K562 (cell line): ENCODE results near the gene FFAR1. TPM values are rescaled to one million over a fixed set of nuclear protein-coding genes. Genes with fewer than 3 reads are reported as not detected.

Experiments
- ATAC-seq: fragments of 200-7000 bp; cut with Tn5 transposase; 3 replicates; pipeline ENCODE4 v1.9.1; 2020; ENCODE audit warnings: moderate library complexity
- BruUV-seq: library from RNA; stranded (reverse); fragments of 400-500 nt; replicated peaks from 2 replicates; lab custom pipeline; 2021; lab: Mats Ljungman, UMichigan
- CTCF ChIA-PET: fragments of 300-600 bp; formaldehyde crosslinking; extraction: SDS; loops from one replicate; lab custom pipeline; 2021; ENCODE audit warnings: low intra/inter-chr PET ratio; lab: Yijun Ruan, JAX
- POLR2A ChIA-PET: fragments of 300-600, 350-650 bp; sonication (Branson Sonifier 250); formaldehyde crosslinking; extraction: SDS; loops from one replicate; lab custom pipeline; 2021; ENCODE audit warnings: antibody characterized with exemption, inconsistent platforms; lab: Yijun Ruan, JAX
- DNase-seq, 4 experiments: peaks; one replicate each; pipeline versions ENCODE4 v3.0.0 to v3.0.0-alpha.2; 2011 to 2018; ENCODE audit warnings: low spot score in 3 of 4, mixed read lengths in 3 of 4; ENCODE audit errors: extremely low read depth in 1 of 4
- FAIRE-seq: peaks from 2 replicates; lab custom pipeline; 2011; peaks lifted over from hg19 to GRCh38; lab: Jason Lieb, UNC
- H2AFZ ChIP-seq: 2 replicates; pipeline ENCODE4 v1.6.0; 2011; ENCODE audit warnings: low read depth, low read length, control low read depth, inconsistent platforms
- H3K27ac ChIP-seq: fragments of 200-600 bp; 3 replicates; pipeline ENCODE4 v1.8.0; 2011; ENCODE audit warnings: low read depth, mild to moderate bottlenecking, control low read depth, inconsistent platforms, low read length, moderate library complexity, mixed read lengths; ENCODE audit errors: extremely low read depth
- H3K27me3 ChIP-seq, 2 experiments: fragments of 300-600 bp in 1 of 2; 2 replicates in 1 of 2; 3 replicates in 1 of 2; pipeline versions ENCODE4 v1.6.0 to v1.8.0; 2011; ENCODE audit warnings: inconsistent platforms in 2 of 2, low read length in 2 of 2, mild to moderate bottlenecking in 1 of 2, mixed read lengths in 1 of 2, moderate library complexity in 1 of 2; ENCODE audit not compliant: control insufficient read depth in 2 of 2, insufficient read depth in 2 of 2
- H3K36me3 ChIP-seq: fragments of 300-600 bp; 3 replicates; pipeline ENCODE4 v1.8.0; 2011; ENCODE audit warnings: mild to moderate bottlenecking, low read length, inconsistent platforms; ENCODE audit not compliant: control insufficient read depth, insufficient read depth
- H3K4me1 ChIP-seq, 2 experiments: fragments of 200-600 bp in 1 of 2; replicated peaks in 1 of 2; 2 replicates in 1 of 2; 3 replicates in 1 of 2; pipeline versions ENCODE4 v1.5.1 to v1.8.0; 2011; ENCODE audit warnings: inconsistent platforms in 2 of 2, low read length in 2 of 2, mild to moderate bottlenecking in 1 of 2, mixed read lengths in 1 of 2, moderate library complexity in 1 of 2; ENCODE audit not compliant: control insufficient read depth in 2 of 2, insufficient read depth in 2 of 2
- H3K4me2 ChIP-seq: 2 replicates; pipeline ENCODE4 v1.6.1; 2011; ENCODE audit warnings: low read length, control low read depth, inconsistent platforms, mixed read lengths; ENCODE audit not compliant: insufficient read depth
- H3K4me3 ChIP-seq: fragments of 200-600 bp; sonication (generic), shearing (Covaris generic); 2 replicates; pipeline ENCODE4 v1.5.1; 2016; ENCODE audit warnings: control low read depth, inconsistent platforms
- H3K79me2 ChIP-seq: fragments of 200-600 bp; 3 replicates; pipeline ENCODE4 v1.8.0; 2011; ENCODE audit warnings: low read length, inconsistent platforms; ENCODE audit not compliant: control insufficient read depth, insufficient read depth
- H3K9ac ChIP-seq, 2 experiments: 2 replicates each; pipeline versions ENCODE4 v1.6.0 to v1.6.1; 2011; ENCODE audit warnings: low read depth in 2 of 2, low read length in 2 of 2, control low read depth in 1 of 2, inconsistent platforms in 1 of 2, mild to moderate bottlenecking in 1 of 2, mixed read lengths in 1 of 2; ENCODE audit not compliant: insufficient read depth in 1 of 2
- H3K9me1 ChIP-seq: one replicate; pipeline ENCODE4 v1.6.0; 2011; ENCODE audit warnings: inconsistent platforms, mild to moderate bottlenecking, low read length, moderate library complexity; ENCODE audit not compliant: control insufficient read depth, insufficient read depth
- H3K9me3 ChIP-seq: replicated peaks from 2 replicates; pipeline ENCODE4 v1.5.1; 2011; ENCODE audit warnings: low read depth, low read length, inconsistent platforms; ENCODE audit not compliant: control insufficient read depth, insufficient read depth
- H4K20me1 ChIP-seq: replicated peaks from 2 replicates; pipeline ENCODE4 v1.6.1; 2011; ENCODE audit warnings: low read length, inconsistent platforms, mixed read lengths; ENCODE audit not compliant: control insufficient read depth, insufficient read depth
- HDAC6 ChIP-seq: IDR thresholded peaks from 2 replicates; pipeline ENCODE4 v1.6.1; 2012; ENCODE audit warnings: low read depth, mild to moderate bottlenecking, control low read depth, inconsistent platforms, low read length, moderate library complexity
- PRDM10 ChIP-seq: fragments of 450-650 bp; IDR thresholded peaks from 2 replicates; pipeline ENCODE4 v1.6.1; 2018; ENCODE audit not compliant: partially characterized antibody
- ZSCAN29 ChIP-seq: fragments of 450-650 bp; IDR thresholded peaks from 2 replicates; pipeline ENCODE4 v1.6.1; 2017
- WGBS: fragments of 100-300 bp; shearing (Covaris generic); methylation state at CpG from one replicate; pipeline ENCODE4 v1.1.6; 2016; ENCODE audit warnings: low coverage, mixed read lengths; ENCODE audit not compliant: insufficient coverage; ENCODE audit errors: missing lambda C conversion rate; 5-methylcytosine and 5-hydroxymethylcytosine counted together
- in situ Hi-C: fragments of 300-500 bp; cut with MboI; formaldehyde crosslinking; loops from 4 replicates; pipeline ENCODE4 v1.15.0; 2018; ENCODE audit warnings: inconsistent platforms, mixed read lengths
- intact Hi-C: fragments of 100-400 bp; cut with micrococcal nuclease; formaldehyde crosslinking; loops from 2 replicates; pipeline ENCODE4 v1.14.2; 2022
- polyA plus RNA-seq, 8 experiments: library from polyadenylated mRNA; depleted of rRNA in 4 of 8; stranded (reverse) in 5 of 8; unstranded in 3 of 8; fragments of >200 nt; fragmentation: Nextera tagmentation in 2 of 8; fragmentation: Illumina TruSeq in 1 of 8; extraction: Ambion mirVana in 2 of 8; extraction: Trizol in 1 of 8; gene quantifications; 2 replicates each; pipeline versions ENCODE4 v1.2.1 to v1.2.3, GENCODE V29; 2011 to 2014; ENCODE audit warnings: inconsistent platforms in 1 of 8, missing spikeins in 1 of 8
- total RNA-seq, 7 experiments: library from RNA; depleted of rRNA in 6 of 7; stranded (reverse); fragments of >200 nt in 6 of 7; fragmentation: Illumina TruSeq in 2 of 7; extraction: Trizol in 2 of 7; gene quantifications; 2 replicates each; pipeline versions ENCODE4 v1.2.1 to v1.2.3, GENCODE V29; 2011 to 2021; ENCODE audit warnings: low replicate concordance in 1 of 7

The FFAR1 gene
- total and polyA plus RNA-seq, 9 of the 15 experiments (the other 6 are each of a cell fraction or from before 2014, with no cell fraction given) = not detected

- intact Hi-C loops (no loop called here), in situ Hi-C loops (loop anchor here (10.0 kb wide), 1 partner anchor 63 kb away; no protein-coding TSS in a partner anchor)
- WGBS = 50% methylated on average over 22 of the region's 25 CpGs
- no peak for DNase-seq
- Histone ChIP-seq H3K9me3 (no peaks in the 10 kb centered on the region), H3K79me2 (no peaks in the 10 kb centered on the region), H3K27ac (no peak overlapping the region), H3K4me3 (no peak overlapping the region), H3K4me2 (no peak overlapping the region), H4K20me1 (no peaks in the 10 kb centered on the region), H3K27me3 (no peaks in the 10 kb centered on the region), H3K4me1 (peaks cover 0 to 16% of the 10 kb centered on the region in 2 experiments; a peak in 2 of 5 replicates), H2AFZ (no peak overlapping the region), H3K9ac (peak overlapping the region in 1 of 2 experiments; percentile 55; a peak in 1 of 4 replicates), H3K9me1 (no peaks in the 10 kb centered on the region), H3K36me3 (no peaks in the 10 kb centered on the region)
- no peak for FAIRE-seq
- TF ChIP-seq ZSCAN29 = no peak
- no peak for TF ChIP-seq HDAC6
- peak; percentile 74 for TF ChIP-seq PRDM10
- BruUV-seq = no TSS peak
- ChIA-PET CTCF (no interaction called here), POLR2A (interaction anchor here (0.6 to 0.7 kb wide), 3 partner anchors 67 to 945 kb away, joined by 3 to 6 read pairs (median 3); no protein-coding TSS in a partner anchor)
- no peak for ATAC-seq
Observed at GRCh38 chr19:35337097-35337983, 10.4 kb upstream of the FFAR1 start.
